Keratinocyte (primary cell): ENCODE results near the gene ASPN. TPM values are rescaled to one million over a fixed set of nuclear protein-coding genes. Genes with fewer than 3 reads are reported as not detected.

ENCODE experiments used
- DNase-seq: peaks from one replicate; pipeline ENCODE4 v3.0.0-alpha.2; 2011; ENCODE audit warnings: low read depth, missing footprints, low spot score
- FAIRE-seq: peaks from 2 replicates; lab custom pipeline; 2011; peaks lifted over from hg19 to GRCh38; lab: Jason Lieb, UNC
- H2AFZ ChIP-seq: 2 replicates; pipeline ENCODE4 v1.6.0; 2012; ENCODE audit warnings: low read length, control low read depth, inconsistent platforms; ENCODE audit not compliant: control insufficient read depth
- H3K27ac ChIP-seq: 2 replicates; pipeline ENCODE4 v1.5.1; 2011; ENCODE audit warnings: low read length; ENCODE audit not compliant: control insufficient read depth, insufficient read depth
- H3K27me3 ChIP-seq: 3 replicates; pipeline ENCODE4 v1.6.0; 2011; ENCODE audit warnings: low read length; ENCODE audit not compliant: control insufficient read depth, insufficient read depth; ENCODE audit errors: extremely low read depth
- H3K36me3 ChIP-seq, 2 experiments: 2 replicates in 1 of 2; 3 replicates in 1 of 2; pipeline ENCODE4 v1.5.1; 2011; ENCODE audit warnings: low read length in 2 of 2, mild to moderate bottlenecking in 1 of 2; ENCODE audit not compliant: control insufficient read depth in 2 of 2, insufficient read depth in 2 of 2; ENCODE audit errors: extremely low read depth in 1 of 2
- H3K4me1 ChIP-seq: 3 replicates; pipeline ENCODE4 v1.5.1; 2011; ENCODE audit warnings: low read length; ENCODE audit not compliant: control insufficient read depth, insufficient read depth; ENCODE audit errors: extremely low read depth
- H3K4me2 ChIP-seq: 3 replicates; pipeline ENCODE4 v1.6.0; 2011; ENCODE audit warnings: low read depth, low read length; ENCODE audit not compliant: control insufficient read depth, insufficient read depth; ENCODE audit errors: extremely low read depth
- H3K4me3 ChIP-seq, 3 experiments: fragments of 200-600 bp in 1 of 3; sonication (generic) in 1 of 3; 2 replicates in 2 of 3; 3 replicates in 1 of 3; pipeline ENCODE4 v1.5.1; 2011 to 2016; ENCODE audit warnings: low read length in 3 of 3, mild to moderate bottlenecking in 3 of 3, control low read depth in 2 of 3, inconsistent platforms in 1 of 3, low read depth in 1 of 3, mixed read lengths in 1 of 3, mixed run types in 1 of 3, moderate library complexity in 1 of 3; ENCODE audit not compliant: control insufficient read depth in 2 of 3, insufficient read depth in 2 of 3; ENCODE audit errors: extremely low read depth in 1 of 3
- H3K79me2 ChIP-seq: 2 replicates; pipeline ENCODE4 v1.6.0; 2012; ENCODE audit warnings: low read length; ENCODE audit not compliant: control insufficient read depth, insufficient read depth
- H3K9ac ChIP-seq: 3 replicates; pipeline ENCODE4 v1.6.0; 2011; ENCODE audit warnings: low read length; ENCODE audit not compliant: control insufficient read depth, insufficient read depth; ENCODE audit errors: extremely low read depth
- H3K9me1 ChIP-seq: 3 replicates; pipeline ENCODE4 v1.6.0; 2011; ENCODE audit warnings: low read length; ENCODE audit not compliant: control insufficient read depth, insufficient read depth; ENCODE audit errors: extremely low read depth
- H3K9me3 ChIP-seq: 2 replicates; pipeline ENCODE4 v1.5.1; 2012; ENCODE audit warnings: low read depth, low read length; ENCODE audit not compliant: control insufficient read depth
- H4K20me1 ChIP-seq: 3 replicates; pipeline ENCODE4 v1.6.0; 2011; ENCODE audit warnings: low read length; ENCODE audit not compliant: control insufficient read depth, insufficient read depth; ENCODE audit errors: extremely low read depth
- EZH2 ChIP-seq: IDR thresholded peaks from one replicate; pipeline ENCODE4 v1.6.1; 2012; ENCODE audit warnings: inconsistent platforms, mild to moderate bottlenecking, low read length, moderate library complexity
- dilution Hi-C: fragments of 300-500 bp; cut with MboI; formaldehyde crosslinking; loops from one replicate; pipeline ENCODE4 v1.7.0; 2020; ENCODE audit warnings: low sequenced_read_pairs; ENCODE audit not compliant: extremely low pct_ligation_motif_present
- polyA plus RNA-seq, 5 experiments: library from polyadenylated mRNA; depleted of rRNA in 3 of 5; stranded (reverse) in 3 of 5; stranded (forward) in 1 of 5; unstranded in 1 of 5; fragments of >200 nt; gene quantifications; 1 replicate in 1 of 5; 2 replicates in 3 of 5; 3 replicates in 1 of 5; pipeline versions ENCODE4 v1.2.1 to v1.2.3, GENCODE V29; 2011 to 2012; ENCODE audit warnings: missing spikeins in 2 of 5, low read depth in 1 of 5, low replicate concordance in 1 of 5
- TF ChIP-seq, protein P1 (sequence below), 3 experiments: IDR thresholded peaks in 1 of 3; conservative IDR thresholded peaks in 1 of 3; optimal IDR thresholded peaks in 1 of 3; 2 replicates in 2 of 3; 3 replicates in 1 of 3; pipeline versions ENCODE3 to v1.5.1; 2011; ENCODE audit warnings: low read length in 3 of 3, mild to moderate bottlenecking in 3 of 3, moderate library complexity in 2 of 3, control low read depth in 1 of 3, inconsistent platforms in 1 of 3; ENCODE audit not compliant: insufficient read depth in 2 of 3; ENCODE audit errors: extremely low read depth in 1 of 3

Gene ASPN
- polyA plus RNA-seq, 1 donor (not counting 4 experiments of a cell fraction or from before 2014, with no cell fraction given), result 0.63 TPM

DNA sequence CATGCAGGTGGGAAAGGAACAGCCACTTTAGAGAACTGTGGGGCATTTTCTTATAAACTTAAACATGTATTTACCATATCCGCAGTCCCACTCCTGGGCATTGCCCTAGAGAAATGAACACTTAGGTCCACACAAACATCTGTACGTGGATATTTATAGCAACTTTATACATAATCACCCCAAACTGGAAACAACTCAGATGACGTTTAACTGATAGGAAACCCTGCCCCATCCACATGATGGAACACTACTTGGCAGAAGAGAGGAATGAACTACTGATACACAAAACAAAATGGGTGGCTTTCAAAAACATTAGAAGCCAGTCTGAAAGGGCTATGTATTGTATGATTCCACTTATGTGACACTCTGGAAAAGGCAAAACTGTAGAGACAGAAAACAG lies 31.0 kb upstream of the ASPN start:
- no peak overlapping the region for H3K4me2 ChIP-seq
- no peaks in the 10 kb centered on the region for H3K79me2 ChIP-seq
- no peak overlapping the region for H2AFZ ChIP-seq
- H3K36me3 ChIP-seq, result no peaks in the 10 kb centered on the region
- no peaks in the 10 kb centered on the region for H3K9me1 ChIP-seq
- H3K4me3 ChIP-seq, result no peak overlapping the region
- H3K4me1 ChIP-seq, result peaks cover 8% of the 10 kb centered on the region
- TF ChIP-seq, protein P1, sequence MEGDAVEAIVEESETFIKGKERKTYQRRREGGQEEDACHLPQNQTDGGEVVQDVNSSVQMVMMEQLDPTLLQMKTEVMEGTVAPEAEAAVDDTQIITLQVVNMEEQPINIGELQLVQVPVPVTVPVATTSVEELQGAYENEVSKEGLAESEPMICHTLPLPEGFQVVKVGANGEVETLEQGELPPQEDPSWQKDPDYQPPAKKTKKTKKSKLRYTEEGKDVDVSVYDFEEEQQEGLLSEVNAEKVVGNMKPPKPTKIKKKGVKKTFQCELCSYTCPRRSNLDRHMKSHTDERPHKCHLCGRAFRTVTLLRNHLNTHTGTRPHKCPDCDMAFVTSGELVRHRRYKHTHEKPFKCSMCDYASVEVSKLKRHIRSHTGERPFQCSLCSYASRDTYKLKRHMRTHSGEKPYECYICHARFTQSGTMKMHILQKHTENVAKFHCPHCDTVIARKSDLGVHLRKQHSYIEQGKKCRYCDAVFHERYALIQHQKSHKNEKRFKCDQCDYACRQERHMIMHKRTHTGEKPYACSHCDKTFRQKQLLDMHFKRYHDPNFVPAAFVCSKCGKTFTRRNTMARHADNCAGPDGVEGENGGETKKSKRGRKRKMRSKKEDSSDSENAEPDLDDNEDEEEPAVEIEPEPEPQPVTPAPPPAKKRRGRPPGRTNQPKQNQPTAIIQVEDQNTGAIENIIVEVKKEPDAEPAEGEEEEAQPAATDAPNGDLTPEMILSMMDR (optimal IDR thresholded peaks at IDR 0.05 in 1 of 3, IDR thresholded peaks at IDR 0.05 in 1 of 3, conservative IDR thresholded peaks at IDR 0.05 in 1 of 3; ENCODE audit: extremely low read depth in 1 of 3, insufficient read depth in 2 of 3, low read length in 3 of 3), result no peak
- no peak for TF ChIP-seq EZH2
- H3K27me3 ChIP-seq, result no peaks in the 10 kb centered on the region
- no peak overlapping the region for H3K27ac ChIP-seq
- H4K20me1 ChIP-seq, result no peaks in the 10 kb centered on the region
- DNase-seq, result no peak
- dilution Hi-C loops, result no loop called here
- no peak for FAIRE-seq
- no peak overlapping the region for H3K9ac ChIP-seq
- no peaks in the 10 kb centered on the region for H3K9me3 ChIP-seq

DNA sequence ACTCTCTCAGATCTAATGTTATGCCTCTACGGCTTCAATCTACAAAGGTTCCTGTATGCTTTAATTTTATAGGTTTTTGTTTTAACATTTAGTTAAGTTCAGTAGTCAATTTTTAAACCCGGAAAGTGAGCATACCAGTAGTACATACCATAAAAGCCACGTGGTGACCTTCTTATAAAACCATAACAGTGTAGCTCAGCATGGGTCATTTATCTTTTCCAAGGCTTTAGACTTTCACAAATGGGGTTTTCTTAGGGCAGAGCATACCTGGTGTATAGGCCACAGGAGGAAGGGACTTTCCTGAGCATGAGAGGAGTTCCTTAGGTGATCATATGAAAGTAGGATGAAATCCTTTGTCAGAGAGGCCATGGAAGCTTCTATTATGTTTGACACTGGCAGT lies 30.3 kb upstream of the ASPN start:
- H2AFZ ChIP-seq, result no peak overlapping the region
- peaks cover 9% of the 10 kb centered on the region for H3K4me1 ChIP-seq
- no peaks in the 10 kb centered on the region for H3K36me3 ChIP-seq
- no peaks in the 10 kb centered on the region for H3K9me1 ChIP-seq
- no peaks in the 10 kb centered on the region for H4K20me1 ChIP-seq
- FAIRE-seq (no peak), DNase-seq (no peak)
- TF ChIP-seq, protein P1 (optimal IDR thresholded peaks at IDR 0.05 in 1 of 3, IDR thresholded peaks at IDR 0.05 in 1 of 3, conservative IDR thresholded peaks at IDR 0.05 in 1 of 3; ENCODE audit: extremely low read depth in 1 of 3, insufficient read depth in 2 of 3, low read length in 3 of 3), result no peak
- no peak for TF ChIP-seq EZH2
- no peaks in the 10 kb centered on the region for H3K27me3 ChIP-seq
- no peaks in the 10 kb centered on the region for H3K79me2 ChIP-seq
- H3K9ac ChIP-seq, result no peak overlapping the region
- H3K4me2 ChIP-seq, result no peak overlapping the region
- no peak overlapping the region for H3K27ac ChIP-seq
- dilution Hi-C loops, result no loop called here
- H3K4me3 ChIP-seq, result no peak overlapping the region
- no peaks in the 10 kb centered on the region for H3K9me3 ChIP-seq
